H9 (cell line): Measurements from ENCODE around the gene MIA3. TPM values are rescaled to one million over a fixed set of nuclear protein-coding genes. Genes with fewer than 3 reads are reported as not detected.

Experiments used
- DNase-seq: peaks from one replicate; pipeline ENCODE4 v3.0.0-alpha.2; 2017
- H2AFZ ChIP-seq: one replicate; pipeline ENCODE4 v1.6.1; 2013; ENCODE audit warnings: mild to moderate bottlenecking, low read length, control low read depth, moderate library complexity
- H2AK5ac ChIP-seq: 2 replicates; pipeline ENCODE4 v1.6.1; 2013; ENCODE audit warnings: low read length, control low read depth, mixed read lengths; ENCODE audit not compliant: insufficient read length
- H2BK120ac ChIP-seq: one replicate; pipeline ENCODE4 v1.6.1; 2013; ENCODE audit warnings: low read depth, mild to moderate bottlenecking, low read length, control low read depth, inconsistent platforms; ENCODE audit not compliant: poor library complexity, severe bottlenecking
- H2BK12ac ChIP-seq: 2 replicates; pipeline ENCODE4 v1.6.1; 2013; ENCODE audit warnings: low read length, control low read depth, mixed read lengths, low read depth; ENCODE audit not compliant: insufficient read length
- H2BK15ac ChIP-seq: 2 replicates; pipeline ENCODE4 v1.6.1; 2013; ENCODE audit warnings: low read depth, low read length, control low read depth
- H2BK20ac ChIP-seq: one replicate; pipeline ENCODE4 v1.6.1; 2013; ENCODE audit warnings: low read depth, mild to moderate bottlenecking, low read length, control low read depth, inconsistent platforms; ENCODE audit not compliant: poor library complexity, severe bottlenecking
- H2BK5ac ChIP-seq: 2 replicates; pipeline ENCODE4 v1.6.1; 2013; ENCODE audit warnings: low read length, control low read depth, mixed read lengths; ENCODE audit not compliant: insufficient read length
- H3K14ac ChIP-seq: 2 replicates; pipeline ENCODE4 v1.6.1; 2013; ENCODE audit warnings: low read length, control low read depth; ENCODE audit not compliant: insufficient read depth
- H3K18ac ChIP-seq: 2 replicates; pipeline ENCODE4 v1.6.1; 2013; ENCODE audit warnings: low read depth, mild to moderate bottlenecking, mixed read lengths, low read length, control low read depth; ENCODE audit not compliant: insufficient read length
- H3K23ac ChIP-seq: 2 replicates; pipeline ENCODE4 v1.6.1; 2013; ENCODE audit warnings: low read length, control low read depth, mixed read lengths, low read depth; ENCODE audit not compliant: insufficient read length
- H3K23me2 ChIP-seq: 2 replicates; pipeline ENCODE4 v1.6.1; 2013; ENCODE audit warnings: low read depth, mild to moderate bottlenecking, mixed read lengths, low read length, control low read depth; ENCODE audit not compliant: insufficient read length, poor library complexity, severe bottlenecking
- H3K27ac ChIP-seq: 2 replicates; pipeline ENCODE4 v1.5.1; 2013; ENCODE audit warnings: low read length, control low read depth, mixed read lengths, low read depth; ENCODE audit not compliant: insufficient read length
- H3K27me3 ChIP-seq: 2 replicates; pipeline ENCODE4 v1.6.1; 2013; ENCODE audit warnings: low read length, control low read depth, inconsistent platforms; ENCODE audit not compliant: insufficient read depth
- H3K4ac ChIP-seq: 2 replicates; pipeline ENCODE4 v1.6.1; 2013; ENCODE audit warnings: low read depth, mild to moderate bottlenecking, control low read depth, inconsistent platforms, low read length, moderate library complexity
- H3K4me1 ChIP-seq: 2 replicates; pipeline ENCODE4 v1.6.1; 2013; ENCODE audit warnings: low read length, control low read depth, inconsistent platforms; ENCODE audit not compliant: insufficient read depth
- H3K4me2 ChIP-seq: 2 replicates; pipeline ENCODE4 v1.6.1; 2013; ENCODE audit warnings: low read length, control low read depth, mixed read lengths; ENCODE audit not compliant: insufficient read length, insufficient read depth
- H3K56ac ChIP-seq: 2 replicates; pipeline ENCODE4 v1.6.1; 2013; ENCODE audit warnings: low read depth, mild to moderate bottlenecking, mixed read lengths, low read length, control low read depth; ENCODE audit not compliant: insufficient read length
- H3K79me1 ChIP-seq: 2 replicates; pipeline ENCODE4 v1.6.1; 2013; ENCODE audit warnings: low read depth, mild to moderate bottlenecking, moderate library complexity, low read length, control low read depth, inconsistent platforms; ENCODE audit not compliant: insufficient read depth, poor library complexity, severe bottlenecking
- H3K79me2 ChIP-seq: 2 replicates; pipeline ENCODE4 v1.6.1; 2013; ENCODE audit warnings: low read length, control low read depth, inconsistent platforms; ENCODE audit not compliant: insufficient read depth
- H3K9ac ChIP-seq: 2 replicates; pipeline ENCODE4 v1.6.1; 2013; ENCODE audit warnings: low read length, control low read depth, mixed read lengths; ENCODE audit not compliant: insufficient read length; ENCODE audit errors: extremely low read depth
- H3K9me3 ChIP-seq: one replicate; pipeline ENCODE4 v1.6.1; 2013; ENCODE audit warnings: low read depth, low read length, inconsistent platforms; ENCODE audit not compliant: control insufficient read depth
- H3T11ph ChIP-seq: one replicate; pipeline ENCODE4 v1.6.1; 2013; ENCODE audit warnings: mild to moderate bottlenecking, low read length, control low read depth, inconsistent platforms
- H4K20me1 ChIP-seq: one replicate; pipeline ENCODE4 v1.6.1; 2013; ENCODE audit not compliant: control insufficient read depth, insufficient read length, insufficient read depth
- H4K5ac ChIP-seq: 2 replicates; pipeline ENCODE4 v1.6.1; 2013; ENCODE audit warnings: low read depth, mild to moderate bottlenecking, mixed read lengths, low read length, control low read depth; ENCODE audit not compliant: insufficient read length
- H4K8ac ChIP-seq: replicated peaks from 2 replicates; pipeline ENCODE4 v1.6.1; 2013; ENCODE audit warnings: low read length, control low read depth, mixed read lengths, low read depth; ENCODE audit not compliant: insufficient read length
- H4K91ac ChIP-seq: 2 replicates; pipeline ENCODE4 v1.6.1; 2013; ENCODE audit warnings: low read depth, mild to moderate bottlenecking, moderate library complexity, mixed read lengths, low read length, control low read depth; ENCODE audit not compliant: insufficient read length
- H3K27ac Mint-ChIP-seq, 3 experiments: 2 replicates in 2 of 3; 3 replicates in 1 of 3; pipeline ENCODE4 v1.8.0; 2020 to 2021; ENCODE audit warnings: mixed read lengths in 3 of 3, mild to moderate bottlenecking in 1 of 3, moderate library complexity in 1 of 3
- H3K27me3 Mint-ChIP-seq: 2 replicates; pipeline ENCODE4 v1.8.0; 2021; ENCODE audit warnings: low read depth, mild to moderate bottlenecking, moderate library complexity, mixed read lengths
- H3K36me3 Mint-ChIP-seq, 3 experiments: 2 replicates in 2 of 3; 3 replicates in 1 of 3; pipeline ENCODE4 v1.8.0; 2020 to 2021; ENCODE audit warnings: low read depth in 3 of 3, mixed read lengths in 3 of 3; ENCODE audit not compliant: insufficient read depth in 1 of 3
- H3K4me1 Mint-ChIP-seq, 2 experiments: 2 replicates each; pipeline ENCODE4 v1.8.0; 2020; ENCODE audit warnings: mixed read lengths in 2 of 2
- H3K4me3 Mint-ChIP-seq, 2 experiments: 2 replicates in 1 of 2; 3 replicates in 1 of 2; pipeline ENCODE4 v1.8.0; 2020 to 2021; ENCODE audit warnings: mild to moderate bottlenecking in 2 of 2, mixed read lengths in 2 of 2, moderate library complexity in 1 of 2
- H3K9me3 Mint-ChIP-seq, 2 experiments: 2 replicates in 1 of 2; 3 replicates in 1 of 2; pipeline ENCODE4 v1.8.0; 2020; ENCODE audit warnings: mild to moderate bottlenecking in 2 of 2, mixed read lengths in 2 of 2, moderate library complexity in 1 of 2
- WGBS: extraction: QIAGEN DNeasy Blood & Tissue Kit; methylation state at CpG from one replicate; pipeline ENCODE4 v1.1.7; 2013; ENCODE audit warnings: missing lambda C conversion rate, low lambda C conversion rate, mixed read lengths; ENCODE audit not compliant: insufficient read length; ENCODE audit errors: extremely low coverage; 5-methylcytosine and 5-hydroxymethylcytosine counted together
- total RNA-seq: library from RNA; stranded (reverse); gene quantifications from 2 replicates; pipeline ENCODE4 v1.2.1, GENCODE V29; 2021
- TF ChIP-seq, protein P1 (sequence below): fragments of 200-600 bp; sonication (generic); conservative IDR thresholded peaks from 3 replicates; pipeline ENCODE4 v1.8.0; 2021; ENCODE audit warnings: antibody characterized with exemption, mild to moderate bottlenecking

Gene MIA3
- total RNA-seq, 1 experiment from 2014 or later, result 55.5 TPM

DNA sequence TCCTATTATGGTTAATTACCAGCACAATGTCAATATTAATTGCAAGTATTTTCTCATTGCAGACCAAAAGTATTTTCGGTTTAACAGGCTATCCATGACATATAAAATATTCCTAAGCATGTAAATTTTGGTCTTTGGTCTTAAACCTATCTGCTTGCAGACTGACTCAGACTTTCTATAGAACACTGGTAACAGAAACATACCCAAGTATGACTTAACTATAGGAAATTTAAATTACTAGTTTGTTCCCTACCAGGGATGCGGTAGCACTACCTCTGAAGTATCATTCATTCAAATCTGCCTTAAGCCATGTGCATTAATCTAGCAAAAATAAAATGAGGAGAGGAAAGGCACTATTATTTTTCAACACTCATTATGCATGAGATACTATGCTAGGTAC lies 31.1 kb upstream of the MIA3 start:
- H3K9ac ChIP-seq, result no peak overlapping the region
- no peak overlapping the region for H4K91ac ChIP-seq
- H3K14ac ChIP-seq, result no peak overlapping the region
- no peak overlapping the region for H2AK5ac ChIP-seq
- Mint-ChIP-seq H3K27me3 (peaks cover 1% of the 10 kb centered on the region), H3K4me3 (no peak overlapping the region), H3K27ac (no peak overlapping the region), H3K9me3 (no peaks in the 10 kb centered on the region), H3K36me3 (peaks cover 13 to 47% (median 46%) of the 10 kb centered on the region in 3 experiments; a peak in 6 of 7 replicates), H3K4me1 (peaks cover 12 to 15% of the 10 kb centered on the region in 2 experiments)
- H3K23ac ChIP-seq, result no peak overlapping the region
- no peak overlapping the region for H3K27ac ChIP-seq
- no peaks in the 10 kb centered on the region for H4K20me1 ChIP-seq
- no peak overlapping the region for H2BK5ac ChIP-seq
- H3K79me2 ChIP-seq, result peaks cover 3% of the 10 kb centered on the region; the same call in 1 of the 2 replicates
- no CpG with 5 or more reads among the region's 2 CpGs for WGBS
- no peak overlapping the region for H2BK15ac ChIP-seq
- H3K9me3 ChIP-seq, result no peaks in the 10 kb centered on the region
- no peak overlapping the region for H3K4ac ChIP-seq
- no peaks in the 10 kb centered on the region for H3K27me3 ChIP-seq
- H3K56ac ChIP-seq, result no peak overlapping the region
- H4K5ac ChIP-seq, result no peak overlapping the region
- H2AFZ ChIP-seq, result no peak overlapping the region
- no peak overlapping the region for H3T11ph ChIP-seq
- no peak overlapping the region for H2BK20ac ChIP-seq
- no peak for DNase-seq
- no peaks in the 10 kb centered on the region for H3K4me1 ChIP-seq
- no peak overlapping the region for H4K8ac ChIP-seq
- peaks cover 2% of the 10 kb centered on the region for H3K79me1 ChIP-seq
- no peak overlapping the region for H2BK12ac ChIP-seq
- TF ChIP-seq, protein P1, sequence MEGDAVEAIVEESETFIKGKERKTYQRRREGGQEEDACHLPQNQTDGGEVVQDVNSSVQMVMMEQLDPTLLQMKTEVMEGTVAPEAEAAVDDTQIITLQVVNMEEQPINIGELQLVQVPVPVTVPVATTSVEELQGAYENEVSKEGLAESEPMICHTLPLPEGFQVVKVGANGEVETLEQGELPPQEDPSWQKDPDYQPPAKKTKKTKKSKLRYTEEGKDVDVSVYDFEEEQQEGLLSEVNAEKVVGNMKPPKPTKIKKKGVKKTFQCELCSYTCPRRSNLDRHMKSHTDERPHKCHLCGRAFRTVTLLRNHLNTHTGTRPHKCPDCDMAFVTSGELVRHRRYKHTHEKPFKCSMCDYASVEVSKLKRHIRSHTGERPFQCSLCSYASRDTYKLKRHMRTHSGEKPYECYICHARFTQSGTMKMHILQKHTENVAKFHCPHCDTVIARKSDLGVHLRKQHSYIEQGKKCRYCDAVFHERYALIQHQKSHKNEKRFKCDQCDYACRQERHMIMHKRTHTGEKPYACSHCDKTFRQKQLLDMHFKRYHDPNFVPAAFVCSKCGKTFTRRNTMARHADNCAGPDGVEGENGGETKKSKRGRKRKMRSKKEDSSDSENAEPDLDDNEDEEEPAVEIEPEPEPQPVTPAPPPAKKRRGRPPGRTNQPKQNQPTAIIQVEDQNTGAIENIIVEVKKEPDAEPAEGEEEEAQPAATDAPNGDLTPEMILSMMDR, result no peak
- peaks cover 7% of the 10 kb centered on the region for H3K23me2 ChIP-seq
- no peak overlapping the region for H2BK120ac ChIP-seq
- no peak overlapping the region for H3K4me2 ChIP-seq
- no peak overlapping the region for H3K18ac ChIP-seq
